ENCODE measurements around the gene ZDHHC14.

Gene ZDHHC14

GRCh38 chr6:157537556-157537955 is 156.6 kb downstream of the ZDHHC14 start:
- no peak overlapping the region for H3K27ac ChIP-seq (ENCODE audit: low read length)
- no peak for DNase-seq
- no peak overlapping the region for H3K4me3 ChIP-seq (ENCODE audit: low read length)
- H3F3A ChIP-seq (ENCODE audit: insufficient read depth, low read length): no peaks in the 10 kb centered on the region
- no peaks in the 10 kb centered on the region for H3K36me3 ChIP-seq (replicated peaks; ENCODE audit: insufficient read depth, low read length)
- no peaks in the 10 kb centered on the region for H3K79me2 ChIP-seq (ENCODE audit: low read length)
- H4K20me1 ChIP-seq (ENCODE audit: insufficient read depth, low read length): no peaks in the 10 kb centered on the region
- no peaks in the 10 kb centered on the region for H3K9me2 ChIP-seq (replicated peaks; ENCODE audit: insufficient read depth, low read length)
- no peak overlapping the region for H3K4me2 ChIP-seq (ENCODE audit: low read depth, low read length)
- TF ChIP-seq EZH2 (optimal IDR thresholded peaks at IDR 0.05; ENCODE audit: low read depth, low read length): no peak
- TF ChIP-seq EZH2phosphoT487 (IDR thresholded peaks at IDR 0.05; ENCODE audit: low read length): no peak
- TF ChIP-seq, protein P1, sequence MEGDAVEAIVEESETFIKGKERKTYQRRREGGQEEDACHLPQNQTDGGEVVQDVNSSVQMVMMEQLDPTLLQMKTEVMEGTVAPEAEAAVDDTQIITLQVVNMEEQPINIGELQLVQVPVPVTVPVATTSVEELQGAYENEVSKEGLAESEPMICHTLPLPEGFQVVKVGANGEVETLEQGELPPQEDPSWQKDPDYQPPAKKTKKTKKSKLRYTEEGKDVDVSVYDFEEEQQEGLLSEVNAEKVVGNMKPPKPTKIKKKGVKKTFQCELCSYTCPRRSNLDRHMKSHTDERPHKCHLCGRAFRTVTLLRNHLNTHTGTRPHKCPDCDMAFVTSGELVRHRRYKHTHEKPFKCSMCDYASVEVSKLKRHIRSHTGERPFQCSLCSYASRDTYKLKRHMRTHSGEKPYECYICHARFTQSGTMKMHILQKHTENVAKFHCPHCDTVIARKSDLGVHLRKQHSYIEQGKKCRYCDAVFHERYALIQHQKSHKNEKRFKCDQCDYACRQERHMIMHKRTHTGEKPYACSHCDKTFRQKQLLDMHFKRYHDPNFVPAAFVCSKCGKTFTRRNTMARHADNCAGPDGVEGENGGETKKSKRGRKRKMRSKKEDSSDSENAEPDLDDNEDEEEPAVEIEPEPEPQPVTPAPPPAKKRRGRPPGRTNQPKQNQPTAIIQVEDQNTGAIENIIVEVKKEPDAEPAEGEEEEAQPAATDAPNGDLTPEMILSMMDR (IDR thresholded peaks at IDR 0.05; ENCODE audit: low read length): no peak
- no peaks in the 10 kb centered on the region for H3K27me3 ChIP-seq (replicated peaks; ENCODE audit: insufficient read depth, low read length)
- no peak overlapping the region for H2AFZ ChIP-seq (ENCODE audit: low read length)
- H3K9ac ChIP-seq (ENCODE audit: low read length): no peak overlapping the region
- H3K4me1 ChIP-seq (ENCODE audit: low read length): peaks cover 9% of the 10 kb centered on the region; the same call in 1 of the 2 replicates
- no peaks in the 10 kb centered on the region for H3K9me3 ChIP-seq (replicated peaks; ENCODE audit: insufficient read depth, low read length)

GRCh38 chr6:157538168-157538567 is 157.2 kb downstream of the ZDHHC14 start:
- Histone ChIP-seq H3K79me2 (ENCODE audit: low read length) (no peaks in the 10 kb centered on the region), H3K36me3 (replicated peaks; ENCODE audit: insufficient read depth, low read length) (no peaks in the 10 kb centered on the region), H3K4me2 (ENCODE audit: low read depth, low read length) (no peak overlapping the region), H4K20me1 (ENCODE audit: insufficient read depth, low read length) (no peaks in the 10 kb centered on the region), H3K4me3 (ENCODE audit: low read length) (no peak overlapping the region), H3K9ac (ENCODE audit: low read length) (no peak overlapping the region), H3F3A (ENCODE audit: insufficient read depth, low read length) (no peaks in the 10 kb centered on the region), H3K9me2 (replicated peaks; ENCODE audit: insufficient read depth, low read length) (no peaks in the 10 kb centered on the region), H3K27ac (ENCODE audit: low read length) (no peak overlapping the region), H3K9me3 (replicated peaks; ENCODE audit: insufficient read depth, low read length) (no peaks in the 10 kb centered on the region), H3K27me3 (replicated peaks; ENCODE audit: insufficient read depth, low read length) (no peaks in the 10 kb centered on the region), H2AFZ (ENCODE audit: low read length) (no peak overlapping the region), H3K4me1 (ENCODE audit: low read length) (peaks cover 9% of the 10 kb centered on the region; the same call in 1 of the 2 replicates)
- TF ChIP-seq, protein P1 (IDR thresholded peaks at IDR 0.05; ENCODE audit: low read length): no peak
- TF ChIP-seq EZH2phosphoT487 (IDR thresholded peaks at IDR 0.05; ENCODE audit: low read length) (no peak), EZH2 (optimal IDR thresholded peaks at IDR 0.05; ENCODE audit: low read depth, low read length) (no peak)
- DNase-seq: no peak

DNA sequence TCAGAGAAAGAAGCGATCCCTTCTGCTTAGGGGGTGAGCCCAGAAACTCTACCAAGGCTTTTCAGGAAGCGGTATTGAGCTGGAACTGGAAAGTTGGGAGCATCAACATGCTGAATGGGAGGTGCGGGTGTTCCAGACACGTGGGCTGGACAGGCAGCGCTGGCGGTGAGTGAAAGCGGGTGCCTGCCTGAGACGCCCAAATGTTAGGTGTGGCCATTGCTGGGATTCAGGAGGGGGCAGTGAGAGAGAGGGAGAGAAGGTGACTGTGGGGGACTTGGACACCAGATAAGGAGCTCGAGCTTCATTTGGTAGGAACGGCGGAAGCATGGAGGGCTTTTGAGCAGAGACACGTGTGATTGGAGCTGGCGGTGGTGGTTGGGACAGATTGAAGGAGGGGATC is 157.7 kb downstream of the ZDHHC14 start:
- Histone ChIP-seq H3K36me3 (replicated peaks; ENCODE audit: insufficient read depth, low read length) (no peaks in the 10 kb centered on the region), H3K27ac (ENCODE audit: low read length) (no peak overlapping the region), H3K4me3 (ENCODE audit: low read length) (no peak overlapping the region), H4K20me1 (ENCODE audit: insufficient read depth, low read length) (no peaks in the 10 kb centered on the region), H3K79me2 (ENCODE audit: low read length) (no peaks in the 10 kb centered on the region), H3K4me1 (ENCODE audit: low read length) (peaks cover 9% of the 10 kb centered on the region; the same call in 1 of the 2 replicates), H2AFZ (ENCODE audit: low read length) (no peak overlapping the region), H3F3A (ENCODE audit: insufficient read depth, low read length) (no peaks in the 10 kb centered on the region), H3K27me3 (replicated peaks; ENCODE audit: insufficient read depth, low read length) (no peaks in the 10 kb centered on the region), H3K9me3 (replicated peaks; ENCODE audit: insufficient read depth, low read length) (no peaks in the 10 kb centered on the region), H3K9me2 (replicated peaks; ENCODE audit: insufficient read depth, low read length) (no peaks in the 10 kb centered on the region), H3K4me2 (ENCODE audit: low read depth, low read length) (no peak overlapping the region), H3K9ac (ENCODE audit: low read length) (no peak overlapping the region)
- TF ChIP-seq EZH2phosphoT487 (IDR thresholded peaks at IDR 0.05; ENCODE audit: low read length) (no peak), EZH2 (optimal IDR thresholded peaks at IDR 0.05; ENCODE audit: low read depth, low read length) (no peak)
- TF ChIP-seq, protein P1 (IDR thresholded peaks at IDR 0.05; ENCODE audit: low read length): no peak
- DNase-seq: no peak
